HUES48 (cell line): ENCODE results near the gene PRUNE1.

ENCODE experiments used
- H3K27ac ChIP-seq: one replicate; pipeline ENCODE4 v1.7.0; 2013; ENCODE audit warnings: low read depth, low read length, inconsistent platforms
- H3K27me3 ChIP-seq: 2 replicates; pipeline ENCODE4 v1.6.1; 2013; ENCODE audit warnings: mild to moderate bottlenecking, low read length; ENCODE audit not compliant: control insufficient read depth, insufficient read depth
- H3K36me3 ChIP-seq: 2 replicates; pipeline ENCODE4 v1.6.1; 2013; ENCODE audit warnings: low read length; ENCODE audit not compliant: control insufficient read depth, insufficient read depth
- H3K4me1 ChIP-seq: 2 replicates; pipeline ENCODE4 v1.6.1; 2013; ENCODE audit warnings: mild to moderate bottlenecking, low read length; ENCODE audit not compliant: control insufficient read depth, insufficient read depth
- H3K4me3 ChIP-seq: 2 replicates; pipeline ENCODE4 v1.5.1; 2013; ENCODE audit warnings: mild to moderate bottlenecking, low read depth, low read length
- H3K9ac ChIP-seq: 2 replicates; pipeline ENCODE4 v1.6.1; 2013; ENCODE audit warnings: mild to moderate bottlenecking, low read depth, low read length, moderate library complexity
- H3K9me3 ChIP-seq: 2 replicates; pipeline ENCODE4 v1.6.1; 2013; ENCODE audit warnings: low read length; ENCODE audit not compliant: control insufficient read depth, insufficient read depth

Gene PRUNE1

GRCh38 chr1:151006327-151007052, 1.8 kb upstream of the PRUNE1 start, which contains the start of gene MINDY1:
Gene MINDY1, minus strand, starts transcription at chr1:151006902. Its CDS starts 4,285 bp downstream, at chr1:151002617.
- H3K9ac ChIP-seq = peak within 1 kb of the TSS; percentile 45
- no peaks in the 10 kb centered on the region for H3K27me3 ChIP-seq
- H3K9me3 ChIP-seq = no peaks in the 10 kb centered on the region
- no peaks in the 10 kb centered on the region; the same call in 1 of the 2 replicates for H3K36me3 ChIP-seq
- peak within 1 kb of the TSS; percentile 88 for H3K27ac ChIP-seq
- H3K4me1 ChIP-seq = peaks cover 22% of the 10 kb centered on the region
- peak within 1 kb of the TSS; percentile 57 for H3K4me3 ChIP-seq

GRCh38 chr1:151007853-151008243, 401 bp upstream of the PRUNE1 start:
- Histone ChIP-seq H3K36me3 (no peaks in the 10 kb centered on the region; the same call in 1 of the 2 replicates), H3K27ac (peak overlapping the region; percentile 88), H3K4me1 (peaks cover 22% of the 10 kb centered on the region), H3K27me3 (no peaks in the 10 kb centered on the region), H3K4me3 (peak overlapping the region; percentile 48), H3K9ac (peak overlapping the region; percentile 45; the same call in 1 of the 2 replicates), H3K9me3 (no peaks in the 10 kb centered on the region)

GRCh38 chr1:151009206-151009587, 948 bp downstream of the PRUNE1 start:
- Histone ChIP-seq H3K4me1 (peaks cover 22% of the 10 kb centered on the region), H3K4me3 (peak overlapping the region; percentile 80), H3K9ac (no peak overlapping the region), H3K27ac (no peak overlapping the region), H3K9me3 (no peaks in the 10 kb centered on the region), H3K27me3 (no peaks in the 10 kb centered on the region), H3K36me3 (no peaks in the 10 kb centered on the region; the same call in 1 of the 2 replicates)

GRCh38 chr1:151009674-151010345, 1.6 kb downstream of the PRUNE1 start:
- no peaks in the 10 kb centered on the region for H3K9me3 ChIP-seq
- H3K36me3 ChIP-seq = no peaks in the 10 kb centered on the region; the same call in 1 of the 2 replicates
- H3K27ac ChIP-seq = no peak overlapping the region
- H3K27me3 ChIP-seq = no peaks in the 10 kb centered on the region
- peak overlapping the region; percentile 80; the same call in 1 of the 2 replicates for H3K4me3 ChIP-seq
- no peak overlapping the region for H3K9ac ChIP-seq
- H3K4me1 ChIP-seq = peaks cover 22% of the 10 kb centered on the region

GRCh38 chr1:151010346-151010726, 2.1 kb downstream of the PRUNE1 start:
- Histone ChIP-seq H3K27ac (no peak overlapping the region), H3K9me3 (no peaks in the 10 kb centered on the region), H3K27me3 (no peaks in the 10 kb centered on the region), H3K4me1 (peaks cover 22% of the 10 kb centered on the region), H3K9ac (no peak overlapping the region), H3K36me3 (no peaks in the 10 kb centered on the region; the same call in 1 of the 2 replicates), H3K4me3 (no peak overlapping the region)

GRCh38 chr1:151011154-151011850, 3.1 kb downstream of the PRUNE1 start:
- H3K27ac ChIP-seq = no peak overlapping the region
- peaks cover 14% of the 10 kb centered on the region; the same call in 1 of the 2 replicates for H3K4me1 ChIP-seq

GRCh38 chr1:151012684-151013471, 4.6 kb downstream of the PRUNE1 start:
- no peak overlapping the region for H3K27ac ChIP-seq
- H3K9ac ChIP-seq = no peak overlapping the region
- no peak overlapping the region for H3K4me3 ChIP-seq
- H3K27me3 ChIP-seq = no peaks in the 10 kb centered on the region
- H3K9me3 ChIP-seq = no peaks in the 10 kb centered on the region
- H3K36me3 ChIP-seq = peaks cover 3% of the 10 kb centered on the region
- H3K4me1 ChIP-seq = peaks cover 8% of the 10 kb centered on the region; the same call in 1 of the 2 replicates

More at GRCh38 chr1:151011154-151011850, 3.1 kb downstream of the PRUNE1 start:
- H3K9ac ChIP-seq = no peak overlapping the region
- no peaks in the 10 kb centered on the region for H3K27me3 ChIP-seq
- H3K9me3 ChIP-seq = no peaks in the 10 kb centered on the region
- no peaks in the 10 kb centered on the region; the same call in 1 of the 2 replicates for H3K36me3 ChIP-seq
- no peak overlapping the region for H3K4me3 ChIP-seq

GRCh38 chr1:151013518-151013917, 5.3 kb downstream of the PRUNE1 start:
- peaks cover 10% of the 10 kb centered on the region for H3K36me3 ChIP-seq
- H3K9me3 ChIP-seq = no peaks in the 10 kb centered on the region
- H3K27ac ChIP-seq = no peak overlapping the region
- no peak overlapping the region for H3K4me3 ChIP-seq
- H3K9ac ChIP-seq = no peak overlapping the region
- no peaks in the 10 kb centered on the region for H3K27me3 ChIP-seq
- H3K4me1 ChIP-seq = peaks cover 6% of the 10 kb centered on the region; the same call in 1 of the 2 replicates

GRCh38 chr1:151024540-151025146, 16.4 kb downstream of the PRUNE1 start:
- Histone ChIP-seq H3K27me3 (no peaks in the 10 kb centered on the region), H3K27ac (no peak overlapping the region), H3K4me3 (no peak overlapping the region), H3K9ac (no peak overlapping the region), H3K9me3 (no peaks in the 10 kb centered on the region), H3K36me3 (peaks cover 31% of the 10 kb centered on the region), H3K4me1 (no peaks in the 10 kb centered on the region)

GRCh38 chr1:151026460-151026859, 18.2 kb downstream of the PRUNE1 start:
- Histone ChIP-seq H3K36me3 (peaks cover 43% of the 10 kb centered on the region), H3K9ac (no peak overlapping the region), H3K27ac (no peak overlapping the region), H3K9me3 (no peaks in the 10 kb centered on the region), H3K4me3 (no peak overlapping the region), H3K4me1 (no peaks in the 10 kb centered on the region), H3K27me3 (no peaks in the 10 kb centered on the region)
